ENCODE data around the gene SLC38A2.

Gene SLC38A2

DNA sequence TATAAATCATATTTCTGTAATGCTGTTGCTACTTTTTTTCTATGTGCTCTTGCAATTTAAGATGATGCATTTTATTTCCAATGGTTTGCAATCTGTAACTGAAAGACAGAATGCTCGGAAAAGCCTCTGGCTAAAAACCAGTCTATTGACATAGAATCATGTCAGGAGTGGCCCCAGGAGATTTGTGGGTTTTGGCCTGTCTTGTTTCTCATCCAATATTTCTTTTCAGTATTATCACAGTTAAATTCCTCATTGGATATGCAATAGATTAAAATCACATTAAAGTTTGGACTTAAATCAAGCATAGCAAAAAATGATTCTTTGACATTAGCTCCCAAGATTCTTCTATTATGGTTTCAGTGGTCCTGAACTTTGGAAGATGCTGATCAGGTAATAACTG lies 19.1 kb upstream of the SLC38A2 start:
- DNase-seq: no peak

- DNase-seq: no peak
Measured at GRCh38 chr12:46390881-46391280, 18.3 kb upstream of the SLC38A2 start.

GRCh38 chr12:46390304-46390703 lies 17.7 kb upstream of the SLC38A2 start:
- peak; percentile 26 for DNase-seq

DNA sequence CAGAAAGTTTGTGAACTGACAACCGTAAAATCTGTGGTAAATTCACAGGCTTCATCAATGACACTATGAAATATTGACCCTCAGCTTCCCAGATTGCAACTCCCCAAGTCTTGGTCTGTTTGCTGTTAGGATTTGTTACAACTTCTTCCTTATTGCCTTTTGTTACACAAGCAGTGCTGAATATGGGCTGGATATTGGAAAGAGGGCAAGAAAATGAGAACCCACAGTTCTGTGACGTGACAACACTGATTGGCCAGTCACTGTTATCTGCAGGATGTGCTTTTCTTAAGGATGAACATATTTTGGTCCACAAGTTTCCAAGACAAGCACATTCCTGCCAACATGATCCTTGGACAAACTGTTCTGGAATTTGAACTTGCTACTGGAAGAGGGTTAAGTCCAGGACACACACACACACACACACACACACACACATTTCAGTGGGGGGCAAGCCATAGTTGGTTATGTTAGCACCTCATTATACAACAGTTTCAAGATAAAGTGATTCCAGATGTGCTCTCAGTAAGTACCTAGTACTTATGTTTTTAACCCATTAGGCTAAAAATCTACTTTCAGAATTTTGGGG lies 16.6 kb upstream of the SLC38A2 start:
- DNase-seq: no peak

DNA sequence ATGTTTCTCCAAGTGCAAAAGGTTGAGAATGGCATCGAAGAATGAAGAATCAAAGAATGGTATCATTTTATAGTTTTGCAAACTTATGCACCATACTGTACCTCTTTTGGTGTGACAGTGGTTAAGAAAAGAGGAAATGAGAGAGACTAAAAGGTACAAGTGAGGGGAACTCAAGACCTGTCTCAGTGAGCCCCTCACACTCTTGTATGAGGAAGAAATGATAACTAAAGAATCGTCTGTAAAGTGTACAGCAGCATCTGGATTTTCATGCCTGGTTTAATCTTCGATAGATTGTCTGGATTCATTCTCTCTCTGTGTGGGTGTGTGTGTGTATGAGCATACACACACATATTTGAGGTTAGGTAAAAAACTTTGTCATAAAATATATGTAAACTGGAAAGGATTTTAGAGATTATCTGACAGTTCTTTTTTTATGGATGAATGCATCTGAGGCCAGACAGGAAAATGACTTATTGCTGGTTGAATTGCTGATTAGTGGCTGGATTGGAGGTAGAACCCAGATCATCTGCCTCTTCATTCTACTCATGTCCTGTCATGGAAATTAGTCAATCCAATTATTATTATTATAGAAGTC lies 16.0 kb upstream of the SLC38A2 start:
- DNase-seq: peak; percentile 54

GRCh38 chr12:46387670-46388069 lies 15.1 kb upstream of the SLC38A2 start:
- no peak for DNase-seq

DNA sequence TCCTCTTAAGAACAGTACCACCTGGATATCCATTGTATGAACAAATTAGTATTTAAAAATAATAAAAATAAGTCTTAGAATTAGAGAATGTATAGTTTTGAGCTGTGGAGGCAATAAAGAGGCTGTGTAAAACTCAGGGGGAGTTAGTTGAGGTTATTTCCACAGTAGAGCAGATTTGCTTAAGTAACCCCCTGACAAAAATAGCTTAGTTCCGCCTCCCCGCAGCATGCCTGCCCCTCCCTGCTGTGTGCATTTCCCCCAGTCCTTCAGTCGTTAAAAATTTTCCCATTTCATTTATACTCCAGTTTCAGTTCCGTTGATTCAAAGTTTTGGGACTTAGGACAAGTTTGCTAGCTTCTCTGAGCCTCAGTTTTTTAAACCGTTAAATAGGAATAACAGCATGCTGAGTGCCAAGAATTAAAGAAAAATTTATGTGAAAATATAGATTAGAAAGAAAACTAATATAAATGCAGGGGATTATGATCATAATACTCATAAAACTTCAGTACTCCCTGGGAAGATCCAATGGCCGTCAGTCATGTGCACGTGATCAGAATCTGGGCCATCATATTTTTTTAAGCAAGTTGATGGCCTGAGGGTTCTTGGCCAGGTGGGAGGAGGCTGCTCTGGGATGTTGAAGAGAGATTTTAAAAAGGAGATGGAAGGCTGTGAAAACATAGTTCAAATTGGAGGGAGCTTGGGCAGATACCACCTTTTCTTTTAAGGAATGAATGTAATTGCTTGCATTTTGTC lies 14.5 kb upstream of the SLC38A2 start:
- DNase-seq: peak; percentile 93

DNA sequence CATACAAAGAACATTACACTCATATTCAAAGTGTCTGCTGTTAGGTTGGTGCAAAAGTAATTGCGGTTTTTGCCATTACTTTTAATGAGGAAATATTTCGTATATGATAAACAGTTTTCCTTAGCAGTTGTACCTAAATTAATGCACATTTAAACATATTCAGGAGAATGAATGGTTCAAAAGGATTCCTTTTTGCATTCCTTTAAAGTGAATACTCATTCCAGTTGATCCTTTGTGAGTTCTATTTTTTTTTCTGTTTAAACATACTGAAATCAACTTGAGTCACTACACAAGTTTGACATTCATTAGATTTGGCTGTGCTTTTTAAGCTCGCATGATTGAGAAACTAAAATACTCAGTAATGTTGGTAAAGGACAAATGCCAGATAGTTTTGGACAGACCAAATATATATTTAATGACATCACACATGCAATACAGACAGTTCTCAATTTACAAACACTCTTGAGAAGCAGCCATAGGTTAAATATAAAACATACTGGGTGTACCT lies 13.8 kb upstream of the SLC38A2 start:
- DNase-seq: no peak

DNA sequence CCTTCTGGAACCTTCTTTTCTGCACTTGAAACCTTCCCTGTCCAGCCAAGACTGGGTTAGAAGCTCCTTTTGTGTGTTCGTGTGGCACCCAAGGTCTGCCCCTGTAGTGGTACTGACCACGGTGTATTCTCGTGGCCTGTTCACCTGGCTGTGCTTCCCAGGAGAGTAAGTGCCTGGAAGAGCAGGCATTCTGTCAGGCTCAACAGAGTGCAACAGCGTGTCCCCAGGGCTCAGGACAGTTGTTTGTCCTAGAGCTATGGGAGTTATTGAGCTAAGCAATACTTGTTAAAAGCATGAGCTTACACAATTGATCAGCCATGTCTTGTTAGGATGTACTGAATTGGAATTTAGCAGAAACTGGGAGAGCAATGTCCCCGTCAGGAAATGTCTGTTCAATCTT lies 12.9 kb upstream of the SLC38A2 start:
- no peak for DNase-seq

DNA sequence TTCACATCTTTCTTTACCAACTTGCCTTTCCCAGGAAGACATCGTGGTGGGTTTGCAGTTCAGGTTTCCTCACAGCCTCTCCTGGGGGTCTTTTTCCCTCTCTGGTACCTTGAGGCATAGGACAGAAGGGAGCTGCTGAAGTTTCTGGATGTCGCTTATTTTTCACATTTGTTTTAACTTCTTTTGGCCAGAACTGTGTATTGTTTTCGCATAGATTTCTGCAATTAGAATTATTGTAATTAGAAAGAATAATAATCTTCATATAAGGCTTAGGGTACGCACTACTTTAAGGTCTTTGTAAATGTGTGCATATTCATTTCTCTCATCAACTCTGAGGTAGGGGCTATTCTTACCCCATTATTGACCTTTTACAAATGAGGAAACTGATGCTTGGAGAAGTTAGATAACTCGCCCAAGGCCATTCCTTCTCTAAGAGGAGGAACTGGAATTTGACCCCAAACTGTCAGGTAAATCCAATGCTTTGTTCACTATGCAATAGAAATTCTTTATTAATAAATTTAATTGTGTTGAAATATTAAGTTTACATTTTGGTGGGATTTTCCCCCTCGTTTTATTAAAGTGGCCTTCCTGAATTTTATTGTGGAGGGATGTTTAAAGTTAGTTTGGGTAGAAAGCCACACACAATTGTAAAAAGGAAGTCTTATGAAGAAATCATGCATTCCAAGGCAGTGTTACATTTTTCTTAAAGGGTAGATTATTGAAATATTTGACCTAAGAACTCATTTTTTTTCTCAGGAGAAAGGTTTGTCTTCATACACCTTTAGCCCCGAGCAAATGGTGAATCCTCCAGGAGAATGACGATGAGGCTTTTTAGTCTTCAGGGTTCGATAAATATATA lies 12.1 kb upstream of the SLC38A2 start:
- DNase-seq: peak; percentile 25

DNA sequence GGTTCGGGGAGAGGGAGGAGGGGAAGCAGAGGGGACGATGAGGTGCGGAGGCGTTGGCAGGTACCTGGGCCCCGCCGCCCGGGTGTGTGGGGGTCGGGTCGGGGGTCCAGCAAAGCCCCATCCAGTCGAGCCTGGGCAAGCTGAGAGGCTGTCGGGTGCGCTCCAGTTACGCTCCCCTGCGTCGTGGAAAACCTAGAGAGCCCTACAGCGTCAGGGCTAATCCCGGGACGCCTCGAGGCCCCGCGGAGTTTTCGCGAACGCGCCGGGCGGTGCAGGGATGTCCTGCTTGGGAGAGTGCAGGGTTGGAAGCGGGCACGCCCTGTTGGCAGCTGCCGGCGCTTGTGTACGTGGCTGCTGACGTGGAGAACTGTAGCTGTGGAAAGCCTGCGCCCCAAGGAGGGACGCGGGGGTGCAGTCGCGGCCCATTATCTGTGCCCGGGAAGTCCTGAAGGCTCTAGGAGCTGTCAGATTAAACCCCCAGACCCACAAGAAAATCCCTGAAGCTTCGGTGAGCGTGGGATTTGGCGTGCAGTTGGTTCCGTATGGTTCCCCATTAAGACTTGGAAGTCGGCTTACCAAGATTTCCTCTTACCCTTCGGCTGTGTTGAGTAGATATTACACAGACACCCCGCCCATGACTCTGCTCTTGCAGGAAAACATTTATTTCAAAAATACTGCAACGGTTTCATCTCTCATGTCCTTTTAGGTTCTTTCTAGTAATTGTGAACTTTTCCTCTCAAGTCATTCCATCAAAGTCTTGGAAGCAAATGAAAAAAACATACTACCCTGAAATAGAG lies 11.3 kb upstream of the SLC38A2 start:
- peak; percentile 74 for DNase-seq

DNA sequence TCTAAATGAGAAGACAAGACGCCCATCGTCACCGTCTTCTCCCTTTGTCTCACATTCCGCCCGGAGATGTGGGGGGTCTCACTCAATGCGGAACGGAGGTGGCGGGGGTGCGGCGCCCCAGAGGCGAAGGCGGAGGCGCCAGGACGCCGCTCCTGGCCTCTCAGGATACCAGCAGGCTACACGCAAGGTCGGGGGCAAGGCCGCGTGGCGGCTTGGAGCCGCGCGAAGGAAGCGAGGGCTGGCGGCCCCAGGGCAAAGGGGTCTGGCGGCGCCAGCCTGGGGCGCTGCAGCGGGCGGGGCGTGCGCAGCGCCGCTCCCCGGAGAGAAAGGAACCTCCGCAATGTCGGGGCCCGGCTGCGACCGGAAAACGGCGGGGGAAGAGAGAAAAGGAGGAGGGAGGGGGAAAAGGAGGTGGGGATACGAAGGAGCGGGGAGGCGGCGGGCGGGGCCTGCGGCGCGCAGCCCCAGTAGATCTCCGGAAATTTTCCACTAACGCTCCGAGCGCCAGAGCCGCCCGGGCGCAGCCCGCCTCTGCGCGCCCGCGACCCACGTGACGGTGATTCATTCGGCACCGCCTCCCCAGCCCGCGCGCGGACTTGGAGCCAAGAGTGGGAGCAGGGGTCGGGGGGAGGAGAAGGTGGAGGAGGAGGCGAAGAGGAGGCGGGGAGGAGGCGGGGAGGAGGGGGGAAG lies 10.5 kb upstream of the SLC38A2 start:
- DNase-seq: peak; percentile 93

- DNase-seq: peak; percentile 34
Measured at GRCh38 chr12:46382408-46382963, 9.9 kb upstream of the SLC38A2 start.

DNA sequence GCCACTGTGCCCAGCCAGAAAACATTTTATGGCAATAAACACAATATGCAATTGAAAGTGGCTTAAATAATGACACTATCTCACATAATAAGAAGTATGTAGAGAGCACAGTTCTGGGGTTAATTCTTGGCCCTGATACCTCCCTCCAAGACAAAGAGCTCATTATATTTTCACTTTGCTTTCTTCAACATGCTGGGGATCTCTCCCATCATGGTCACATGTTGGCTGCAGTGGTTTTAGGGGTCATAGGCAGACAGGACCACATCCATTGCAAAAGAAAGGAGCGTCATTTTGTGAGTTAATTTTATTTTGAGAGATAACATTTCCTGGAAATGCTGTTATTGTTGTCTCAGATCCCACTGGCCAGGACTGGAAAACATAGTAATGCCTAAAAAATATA lies 8.3 kb upstream of the SLC38A2 start:
- no peak for DNase-seq

GRCh38 chr12:46380022-46380796 lies 7.6 kb upstream of the SLC38A2 start:
- no peak for DNase-seq

DNA sequence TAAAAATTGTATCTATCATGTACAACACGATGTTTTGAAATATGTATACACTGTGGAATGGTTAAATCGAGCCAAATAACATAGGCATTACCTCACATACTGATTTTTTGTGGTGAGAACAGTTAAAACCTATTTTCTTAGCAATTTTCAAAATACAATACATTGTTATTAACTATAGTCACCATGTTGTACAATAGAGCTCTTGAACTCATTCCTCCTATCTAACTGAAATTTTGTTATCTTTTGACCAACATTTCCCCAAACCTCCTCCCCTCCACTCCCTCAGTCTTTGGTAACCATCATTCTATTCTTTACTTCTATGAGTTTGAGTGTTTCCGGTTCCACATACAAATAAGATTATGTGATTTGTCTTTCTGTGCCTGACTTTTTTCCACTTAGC lies 6.8 kb upstream of the SLC38A2 start:
- no peak for DNase-seq

- DNase-seq: no peak
Measured at GRCh38 chr12:46378530-46378929, 6.0 kb upstream of the SLC38A2 start.

- DNase-seq: no peak
Measured at GRCh38 chr12:46377678-46378077, 5.1 kb upstream of the SLC38A2 start.

- no peak for DNase-seq
Measured at GRCh38 chr12:46376579-46376978, 4.0 kb upstream of the SLC38A2 start.

DNA sequence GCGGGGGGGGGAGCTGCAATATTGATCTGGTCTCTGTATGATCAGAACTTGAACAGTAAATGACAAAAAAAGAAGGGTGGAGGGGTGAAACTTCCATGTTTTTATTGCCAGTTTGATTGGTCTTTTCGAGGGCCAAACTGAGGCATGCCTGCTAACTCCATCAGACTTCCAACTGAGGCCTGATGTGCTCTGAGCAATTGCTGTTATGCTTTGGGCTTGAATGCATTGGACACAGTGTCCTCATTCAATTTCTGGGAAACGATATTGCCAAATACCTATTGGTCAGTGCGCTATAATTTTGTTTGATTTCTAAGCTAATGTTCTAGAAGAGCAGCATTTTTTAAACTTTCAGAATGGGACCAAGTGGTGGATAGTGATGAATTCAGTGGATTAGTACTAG lies 2.1 kb upstream of the SLC38A2 start:
- DNase-seq: no peak

GRCh38 chr12:46374310-46374709 lies 1.7 kb upstream of the SLC38A2 start:
- DNase-seq: no peak

Data from MV-4-11 (cell line).